Neuronal stem cell (in vitro differentiated cells): ENCODE measurements around the gene RAB3IP. TPM values are rescaled to one million over a fixed set of nuclear protein-coding genes. Genes with fewer than 3 reads are reported as not detected.
A peak's percentile ranks its signal among the peaks of the same experiment; 100 is the strongest.

Experiments used
- DNase-seq: peaks from one replicate; pipeline ENCODE4 v3.0.0-alpha.2; 2013; ENCODE audit warnings: low spot score
- H2AFZ ChIP-seq: one replicate; pipeline ENCODE4 v1.6.1; 2013; ENCODE audit warnings: mild to moderate bottlenecking, low read length, inconsistent platforms
- H2AK5ac ChIP-seq: 2 replicates; pipeline ENCODE4 v1.6.1; 2013; ENCODE audit warnings: low read depth, mild to moderate bottlenecking, inconsistent platforms, low read length, moderate library complexity, mixed read lengths
- H2BK120ac ChIP-seq: 2 replicates; pipeline ENCODE4 v1.6.1; 2013; ENCODE audit warnings: low read depth, mild to moderate bottlenecking, inconsistent platforms, low read length, moderate library complexity, mixed read lengths
- H2BK12ac ChIP-seq: one replicate; pipeline ENCODE4 v1.6.1; 2013; ENCODE audit warnings: low read length, inconsistent platforms
- H2BK15ac ChIP-seq: 2 replicates; pipeline ENCODE4 v1.6.1; 2013; ENCODE audit warnings: mild to moderate bottlenecking, low read length, inconsistent platforms, mixed read lengths
- H2BK5ac ChIP-seq: one replicate; pipeline ENCODE4 v1.6.1; 2013; ENCODE audit warnings: inconsistent platforms, mild to moderate bottlenecking, low read length, moderate library complexity
- H3K14ac ChIP-seq: one replicate; pipeline ENCODE4 v1.6.1; 2013; ENCODE audit warnings: low read length, inconsistent platforms
- H3K18ac ChIP-seq: 2 replicates; pipeline ENCODE4 v1.6.1; 2013; ENCODE audit warnings: low read length, inconsistent platforms
- H3K23ac ChIP-seq: 2 replicates; pipeline ENCODE4 v1.6.1; 2013; ENCODE audit warnings: low read depth, mild to moderate bottlenecking, mixed read lengths, low read length, inconsistent platforms; ENCODE audit not compliant: poor library complexity
- H3K27ac ChIP-seq: replicated peaks from 3 replicates; pipeline ENCODE4 v1.5.1; 2013; ENCODE audit warnings: low read length, inconsistent platforms
- H3K27me3 ChIP-seq, 3 experiments: 2 replicates each; pipeline ENCODE4 v1.6.1; 2013; ENCODE audit warnings: low read length in 3 of 3, mild to moderate bottlenecking in 2 of 3, inconsistent platforms in 1 of 3, low read depth in 1 of 3, mixed read lengths in 1 of 3, moderate library complexity in 1 of 3; ENCODE audit not compliant: control insufficient read depth in 3 of 3, insufficient read depth in 3 of 3
- H3K36me3 ChIP-seq, 2 donors: replicated peaks in 1 of 2; 2 replicates each; pipeline ENCODE4 v1.6.1; 2013; ENCODE audit warnings: low read length in 2 of 2; ENCODE audit not compliant: control insufficient read depth in 2 of 2, insufficient read depth in 2 of 2
- H3K4ac ChIP-seq: 2 replicates; pipeline ENCODE4 v1.6.1; 2013; ENCODE audit warnings: inconsistent platforms, mild to moderate bottlenecking, low read length, moderate library complexity
- H3K4me1 ChIP-seq, 2 donors: 1 replicate in 1 of 2; 2 replicates in 1 of 2; pipeline ENCODE4 v1.6.1; 2013; ENCODE audit warnings: low read length in 2 of 2, low read depth in 1 of 2; ENCODE audit not compliant: control insufficient read depth in 2 of 2, insufficient read depth in 1 of 2
- H3K4me2 ChIP-seq: one replicate; pipeline ENCODE4 v1.6.1; 2013; ENCODE audit warnings: mild to moderate bottlenecking, low read length, inconsistent platforms; ENCODE audit not compliant: insufficient read depth, poor library complexity, severe bottlenecking
- H3K4me3 ChIP-seq, 2 donors: 2 replicates each; pipeline ENCODE4 v1.5.1; 2013; ENCODE audit warnings: low read length in 2 of 2, mild to moderate bottlenecking in 2 of 2, inconsistent platforms in 1 of 2, moderate library complexity in 1 of 2
- H3K79me1 ChIP-seq: one replicate; pipeline ENCODE4 v1.6.1; 2013; ENCODE audit warnings: low read depth, mild to moderate bottlenecking, inconsistent platforms, low read length, moderate library complexity
- H3K9ac ChIP-seq: one replicate; pipeline ENCODE4 v1.6.1; 2013; ENCODE audit warnings: mild to moderate bottlenecking, low read depth, low read length, inconsistent platforms; ENCODE audit not compliant: poor library complexity
- H3K9me3 ChIP-seq, 2 donors: replicated peaks in 1 of 2; 2 replicates each; pipeline versions ENCODE3 to v1.6.1; 2013; ENCODE audit warnings: low read length in 2 of 2, mild to moderate bottlenecking in 2 of 2, inconsistent platforms in 1 of 2, low read depth in 1 of 2, mixed read lengths in 1 of 2, moderate library complexity in 1 of 2; ENCODE audit not compliant: control insufficient read depth in 2 of 2, insufficient read depth in 1 of 2
- H4K8ac ChIP-seq: one replicate; pipeline ENCODE4 v1.6.1; 2013; ENCODE audit warnings: low read depth, mild to moderate bottlenecking, inconsistent platforms, low read length, moderate library complexity
- H4K91ac ChIP-seq: one replicate; pipeline ENCODE4 v1.6.1; 2013; ENCODE audit warnings: low read length, low read depth, mild to moderate bottlenecking, inconsistent platforms; ENCODE audit not compliant: poor library complexity
- WGBS, 2 donors: extraction: QIAGEN DNeasy Blood & Tissue Kit; methylation state at CpG; one replicate each; pipeline ENCODE4 v1.1.7; 2013; ENCODE audit warnings: missing lambda C conversion rate in 2 of 2, mixed read lengths in 1 of 2; ENCODE audit not compliant: insufficient read length in 2 of 2, insufficient replicate concordance in 1 of 2; ENCODE audit errors: extremely low coverage in 2 of 2; 5-methylcytosine and 5-hydroxymethylcytosine counted together
- polyA plus RNA-seq, 2 experiments: library from polyadenylated mRNA; stranded (reverse); fragments of 200-250 nt; gene quantifications; one replicate each; pipeline ENCODE4 v1.2.3, GENCODE V29; 2013

The RAB3IP gene
- 23.3 TPM for polyA plus RNA-seq (2013, experiment 1 of 2)
- polyA plus RNA-seq (2013, experiment 2 of 2): 24.5 TPM

GRCh38 chr12:69738351-69739286 is at the start of gene RAB3IP:
RAB3IP (plus strand) TSS chr12:69738860; CDS start chr12:69755409, 16,549 bp downstream.
- Histone ChIP-seq H3K27me3 (peaks cover 0 to 35% (median 3%) of the 10 kb centered on the region in 3 experiments), H2AK5ac (no peak within 1 kb of the TSS), H2BK5ac (peak within 1 kb of the TSS; percentile 6), H2AFZ (peak within 1 kb of the TSS; percentile 97), H2BK120ac (no peak within 1 kb of the TSS), H3K4ac (no peak within 1 kb of the TSS), H4K91ac (no peak within 1 kb of the TSS), H3K4me2 (peak within 1 kb of the TSS; percentile 81), H3K27ac (peak within 1 kb of the TSS; percentile 91), H4K8ac (no peak within 1 kb of the TSS), H3K18ac (peak within 1 kb of the TSS; percentile 97), H3K4me3 (peak within 1 kb of the TSS; percentile 85 to 89), H3K36me3 (no peaks in the 10 kb centered on the region), H3K4me1 (peaks cover 2 to 7% of the 10 kb centered on the region in 2 donors), H2BK15ac (peak within 1 kb of the TSS; percentile 89), H3K23ac (peak within 1 kb of the TSS; percentile 99), H3K14ac (no peak within 1 kb of the TSS), H3K9ac (peak within 1 kb of the TSS; percentile 90), H2BK12ac (peak within 1 kb of the TSS; percentile 84), H3K9me3 (no peaks in the 10 kb centered on the region), H3K79me1 (no peaks in the 10 kb centered on the region)
- no CpG with 5 or more reads among the region's 110 CpGs for WGBS, 2 donors
- DNase-seq: peak; percentile 91

GRCh38 chr12:69689638-69690037 is 49.0 kb upstream of the RAB3IP start:
- H3K9me3 ChIP-seq: no peaks in the 10 kb centered on the region
- no peak for DNase-seq
- H3K4me2 ChIP-seq: no peak overlapping the region
- peak overlapping the region; percentile 64 for H3K27ac ChIP-seq
- H3K79me1 ChIP-seq: no peaks in the 10 kb centered on the region
- H2BK15ac ChIP-seq: no peak overlapping the region
- H2BK12ac ChIP-seq: no peak overlapping the region
- no peak overlapping the region for H4K91ac ChIP-seq
- peak overlapping the region; percentile 94 for H2AFZ ChIP-seq
- H2BK5ac ChIP-seq: no peak overlapping the region
- no peak overlapping the region for H3K23ac ChIP-seq
- H4K8ac ChIP-seq: no peak overlapping the region
- H3K14ac ChIP-seq: no peak overlapping the region
- peaks cover 16 to 21% of the 10 kb centered on the region in 2 donors for H3K4me1 ChIP-seq
- H3K27me3 ChIP-seq: no peaks in the 10 kb centered on the region
- H2AK5ac ChIP-seq: no peak overlapping the region
- H3K4ac ChIP-seq: no peak overlapping the region
- no peak overlapping the region for H3K18ac ChIP-seq
- H3K36me3 ChIP-seq: no peaks in the 10 kb centered on the region
- H2BK120ac ChIP-seq: no peak overlapping the region
- no peak overlapping the region for H3K9ac ChIP-seq
- WGBS, 2 donors: no CpG with 5 or more reads among the region's 2 CpGs
- H3K4me3 ChIP-seq: no peak overlapping the region

GRCh38 chr12:69694123-69694522 is 44.5 kb upstream of the RAB3IP start:
- Histone ChIP-seq H2BK12ac (no peak overlapping the region), H3K23ac (no peak overlapping the region)

GRCh38 chr12:69698054-69698453 is 40.6 kb upstream of the RAB3IP start:
- no peak overlapping the region for H3K4me3 ChIP-seq
- H2BK120ac ChIP-seq: no peak overlapping the region
- no peak overlapping the region for H3K14ac ChIP-seq
- H2AK5ac ChIP-seq: no peak overlapping the region
- no peak overlapping the region for H4K91ac ChIP-seq
- no peaks in the 10 kb centered on the region for H3K9me3 ChIP-seq
- no peak overlapping the region for H3K4me2 ChIP-seq
- H2BK5ac ChIP-seq: no peak overlapping the region
- H3K18ac ChIP-seq: no peak overlapping the region
- no peak overlapping the region for H3K27ac ChIP-seq
- no peak overlapping the region for H3K4ac ChIP-seq
- no peak overlapping the region for H2AFZ ChIP-seq
- H3K79me1 ChIP-seq: no peaks in the 10 kb centered on the region
- no peaks in the 10 kb centered on the region for H3K27me3 ChIP-seq
- WGBS, 2 donors: no CpG with 5 or more reads among the region's 2 CpGs
- H3K9ac ChIP-seq: no peak overlapping the region
- H4K8ac ChIP-seq: no peak overlapping the region
- no peak overlapping the region for H2BK15ac ChIP-seq
- H3K4me1 ChIP-seq: peaks cover 0 to 7% of the 10 kb centered on the region in 2 donors
- no peak overlapping the region for H3K23ac ChIP-seq
- H2BK12ac ChIP-seq: no peak overlapping the region
- DNase-seq: no peak
- H3K36me3 ChIP-seq: no peaks in the 10 kb centered on the region

More at GRCh38 chr12:69694123-69694522, 44.5 kb upstream of the RAB3IP start:
- Histone ChIP-seq H3K4me1 (peaks cover 7 to 12% of the 10 kb centered on the region in 2 donors), H2AK5ac (no peak overlapping the region), H3K36me3 (no peaks in the 10 kb centered on the region), H2BK5ac (no peak overlapping the region), H3K4ac (no peak overlapping the region), H3K4me3 (no peak overlapping the region), H2BK15ac (no peak overlapping the region), H3K18ac (no peak overlapping the region), H4K8ac (no peak overlapping the region), H4K91ac (no peak overlapping the region), H2AFZ (no peak overlapping the region), H3K27me3 (no peaks in the 10 kb centered on the region), H3K27ac (no peak overlapping the region), H3K14ac (no peak overlapping the region), H2BK120ac (no peak overlapping the region), H3K4me2 (no peak overlapping the region), H3K9ac (no peak overlapping the region), H3K79me1 (no peaks in the 10 kb centered on the region), H3K9me3 (no peaks in the 10 kb centered on the region)
- no CpG with 5 or more reads among the region's 7 CpGs for WGBS, 2 donors
- no peak for DNase-seq
